ENCODE data around the gene SMIM13. TPM values are rescaled to one million over a fixed set of nuclear protein-coding genes. Genes with fewer than 3 reads are reported as not detected.

Gene SMIM13
- total RNA-seq, 1 donor from 2014 or later, result 11.5 TPM

GRCh38 chr6:11139051-11139960 lies 45.7 kb downstream of the SMIM13 start:
- Mint-ChIP-seq H3K27me3 (no peaks in the 10 kb centered on the region), H3K4me1 (ENCODE audit: low read depth) (no peaks in the 10 kb centered on the region), H3K36me3 (ENCODE audit: insufficient read depth) (peaks cover 8% of the 10 kb centered on the region), H3K27ac (no peak overlapping the region), H3K9me3 (ENCODE audit: low read depth) (no peaks in the 10 kb centered on the region), H3K4me3 (ENCODE audit: low read depth) (no peak overlapping the region)
- TF ChIP-seq, protein P1, sequence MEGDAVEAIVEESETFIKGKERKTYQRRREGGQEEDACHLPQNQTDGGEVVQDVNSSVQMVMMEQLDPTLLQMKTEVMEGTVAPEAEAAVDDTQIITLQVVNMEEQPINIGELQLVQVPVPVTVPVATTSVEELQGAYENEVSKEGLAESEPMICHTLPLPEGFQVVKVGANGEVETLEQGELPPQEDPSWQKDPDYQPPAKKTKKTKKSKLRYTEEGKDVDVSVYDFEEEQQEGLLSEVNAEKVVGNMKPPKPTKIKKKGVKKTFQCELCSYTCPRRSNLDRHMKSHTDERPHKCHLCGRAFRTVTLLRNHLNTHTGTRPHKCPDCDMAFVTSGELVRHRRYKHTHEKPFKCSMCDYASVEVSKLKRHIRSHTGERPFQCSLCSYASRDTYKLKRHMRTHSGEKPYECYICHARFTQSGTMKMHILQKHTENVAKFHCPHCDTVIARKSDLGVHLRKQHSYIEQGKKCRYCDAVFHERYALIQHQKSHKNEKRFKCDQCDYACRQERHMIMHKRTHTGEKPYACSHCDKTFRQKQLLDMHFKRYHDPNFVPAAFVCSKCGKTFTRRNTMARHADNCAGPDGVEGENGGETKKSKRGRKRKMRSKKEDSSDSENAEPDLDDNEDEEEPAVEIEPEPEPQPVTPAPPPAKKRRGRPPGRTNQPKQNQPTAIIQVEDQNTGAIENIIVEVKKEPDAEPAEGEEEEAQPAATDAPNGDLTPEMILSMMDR (IDR thresholded peaks at IDR 0.05; ENCODE audit: unreplicated experiment), result no peak
- no peak for DNase-seq (ENCODE audit: low spot score, unreplicated experiment)

GRCh38 chr6:11140056-11140455 lies 46.4 kb downstream of the SMIM13 start:
- H3K27ac Mint-ChIP-seq, result no peak overlapping the region
- TF ChIP-seq, protein P1 (IDR thresholded peaks at IDR 0.05; ENCODE audit: unreplicated experiment), result no peak
- H3K4me1 Mint-ChIP-seq (ENCODE audit: low read depth), result no peaks in the 10 kb centered on the region
- H3K9me3 Mint-ChIP-seq (ENCODE audit: low read depth), result no peaks in the 10 kb centered on the region
- H3K36me3 Mint-ChIP-seq (ENCODE audit: insufficient read depth), result peaks cover 3% of the 10 kb centered on the region
- DNase-seq (ENCODE audit: low spot score, unreplicated experiment), result no peak
- no peaks in the 10 kb centered on the region for H3K27me3 Mint-ChIP-seq
- H3K4me3 Mint-ChIP-seq (ENCODE audit: low read depth), result no peak overlapping the region

- H3K27me3 Mint-ChIP-seq, result no peaks in the 10 kb centered on the region
- TF ChIP-seq, protein P1 (IDR thresholded peaks at IDR 0.05; ENCODE audit: unreplicated experiment), result no peak
Measured at GRCh38 chr6:11141295-11141694, 47.7 kb downstream of the SMIM13 start.

GRCh38 chr6:11142296-11143027 lies 48.8 kb downstream of the SMIM13 start:
- Mint-ChIP-seq H3K27ac (no peak overlapping the region), H3K4me1 (ENCODE audit: low read depth) (no peaks in the 10 kb centered on the region), H3K36me3 (ENCODE audit: insufficient read depth) (no peaks in the 10 kb centered on the region), H3K4me3 (ENCODE audit: low read depth) (no peak overlapping the region), H3K9me3 (ENCODE audit: low read depth) (no peaks in the 10 kb centered on the region), H3K27me3 (no peaks in the 10 kb centered on the region)
- TF ChIP-seq, protein P1 (IDR thresholded peaks at IDR 0.05; ENCODE audit: unreplicated experiment), result no peak
- no peak for DNase-seq (ENCODE audit: low spot score, unreplicated experiment)

More at GRCh38 chr6:11141295-11141694, 47.7 kb downstream of the SMIM13 start:
- Mint-ChIP-seq H3K4me3 (ENCODE audit: low read depth) (no peak overlapping the region), H3K27ac (no peak overlapping the region), H3K4me1 (ENCODE audit: low read depth) (no peaks in the 10 kb centered on the region), H3K9me3 (ENCODE audit: low read depth) (no peaks in the 10 kb centered on the region), H3K36me3 (ENCODE audit: insufficient read depth) (no peaks in the 10 kb centered on the region)
- DNase-seq (ENCODE audit: low spot score, unreplicated experiment), result no peak

Measured in progenitor cell of endocrine pancreas (in vitro differentiated cells).